Naive thymus-derived CD8-positive, alpha-beta T cell (primary cell): Measurements from ENCODE around the gene PTCRA. TPM values are rescaled to one million over a fixed set of nuclear protein-coding genes. Genes with fewer than 3 reads are reported as not detected.

Experiments used
- polyA plus RNA-seq, 3 donors: library from polyadenylated mRNA; unstranded; fragments of 300-500 nt; fragmentation: Illumina TruSeq; gene quantifications; one replicate each; pipeline ENCODE4 v1.2.3, GENCODE V29; 2021
- total RNA-seq, 8 experiments: library from RNA in 2 of 8; stranded (reverse) in 2 of 8; gene quantifications; one replicate each; pipeline ENCODE4 v1.2.3 and lab custom pipeline; 2021 to 2026

PTCRA gene
- total and polyA plus RNA-seq, 5 experiments from 2014 or later, result not detected

Other genes starting within 250 kb of the PTCRA start
- under 1 TPM in 1 of 2 experiments, not detected in 1; 0.33 TPM for gene PRPH2, start 193.5 kb upstream of the PTCRA start, total RNA-seq
- gene PRPH2, start 193.5 kb upstream of the PTCRA start, polyA plus RNA-seq, result under 1 TPM in 1 of 3 donors, not detected in 2; 0.08 TPM
- 10 to 100 TPM; 76.0 to 77.0 TPM for gene TBCC, start 169.9 kb upstream of the PTCRA start, total RNA-seq
- gene TBCC, start 169.9 kb upstream of the PTCRA start, polyA plus RNA-seq, result 100 to 1,000 TPM; 112 to 126 (median 125) TPM
- 10 to 100 TPM; 38.6 to 39.9 TPM for gene BICRAL, start 134.0 kb upstream of the PTCRA start, total RNA-seq
- gene BICRAL, start 134.0 kb upstream of the PTCRA start, polyA plus RNA-seq, result 1 to 10 TPM; 3.6 to 6.3 (median 4.2) TPM
- 100 to 1,000 TPM; 113 to 135 TPM for gene RPL7L1, start 36.4 kb upstream of the PTCRA start, total RNA-seq
- gene RPL7L1, start 36.4 kb upstream of the PTCRA start, polyA plus RNA-seq, result 10 to 100 TPM; 65.3 to 87.9 (median 67.4) TPM
- gene CNPY3, start 13.4 kb downstream of the PTCRA start, total RNA-seq, result 100 to 1,000 TPM; 102 to 103 TPM
- gene CNPY3, start 13.4 kb downstream of the PTCRA start, polyA plus RNA-seq, result 100 to 1,000 TPM in 2 of 3 donors, 10 to 100 TPM in 1; 90.3 to 158 (median 124) TPM
- gene GNMT, start 44.7 kb downstream of the PTCRA start, total RNA-seq, result 1 to 10 TPM; 1.9 to 2.1 TPM
- gene GNMT, start 44.7 kb downstream of the PTCRA start, polyA plus RNA-seq, result under 1 TPM in 2 of 3 donors, not detected in 1; 0.19 to 0.34 TPM
- 10 to 100 TPM; 34.5 to 38.3 TPM for gene PEX6, start 63.1 kb downstream of the PTCRA start, total RNA-seq
- 10 to 100 TPM; 17.6 to 30.8 (median 23.6) TPM for gene PEX6, start 63.1 kb downstream of the PTCRA start, polyA plus RNA-seq
- 10 to 100 TPM; 27.0 to 32.4 TPM for gene PPP2R5D, start 68.5 kb downstream of the PTCRA start, total RNA-seq
- 10 to 100 TPM; 11.6 to 29.8 (median 17.6) TPM for gene PPP2R5D, start 68.5 kb downstream of the PTCRA start, polyA plus RNA-seq
- 10 to 100 TPM; 33.9 to 38.4 TPM for gene MEA1, start 97.9 kb downstream of the PTCRA start, total RNA-seq
- gene MEA1, start 97.9 kb downstream of the PTCRA start, polyA plus RNA-seq, result 10 to 100 TPM; 73.4 to 90.9 (median 77.5) TPM
- gene KLHDC3, start 98.2 kb downstream of the PTCRA start, total RNA-seq, result 10 to 100 TPM; 71.6 to 77.3 TPM
- 100 to 1,000 TPM; 107 to 136 (median 117) TPM for gene KLHDC3, start 98.2 kb downstream of the PTCRA start, polyA plus RNA-seq
- 10 to 100 TPM; 53.9 to 55.5 TPM for gene RRP36, start 105.6 kb downstream of the PTCRA start, total RNA-seq
- 10 to 100 TPM; 52.7 to 74.5 (median 57.8) TPM for gene RRP36, start 105.6 kb downstream of the PTCRA start, polyA plus RNA-seq
- gene CUL7, start 137.8 kb downstream of the PTCRA start, total RNA-seq, result 10 to 100 TPM; 13.2 to 14.4 TPM
- gene CUL7, start 137.8 kb downstream of the PTCRA start, polyA plus RNA-seq, result 1 to 10 TPM; 1.6 to 3.5 (median 1.6) TPM
- gene MRPL2, start 143.4 kb downstream of the PTCRA start, total RNA-seq, result 10 to 100 TPM; 58.1 to 59.3 TPM
- 10 to 100 TPM; 40.7 to 69.9 (median 59.5) TPM for gene MRPL2, start 143.4 kb downstream of the PTCRA start, polyA plus RNA-seq
- 10 to 100 TPM; 57.2 to 64.6 TPM for gene KLC4, start 143.6 kb downstream of the PTCRA start, total RNA-seq
- 10 to 100 TPM in 2 of 3 donors, 1 to 10 TPM in 1; 9.9 to 12.7 (median 10.9) TPM for gene KLC4, start 143.6 kb downstream of the PTCRA start, polyA plus RNA-seq
- gene PTK7, start 160.3 kb downstream of the PTCRA start, total RNA-seq, result 10 to 100 TPM; 19.4 to 22.2 TPM
- 10 to 100 TPM in 1 of 3 donors, 1 to 10 TPM in 1, not detected in 1; 6.5 to 10.3 TPM for gene PTK7, start 160.3 kb downstream of the PTCRA start, polyA plus RNA-seq